Rectal smooth muscle tissue (tissue), 1 donor: ENCODE measurements around the gene MEIKIN.

Experiments
- H3K27ac ChIP-seq: one replicate; pipeline ENCODE4 v1.7.0; 2013; ENCODE audit warnings: low read depth, low read length, inconsistent platforms
- H3K27me3 ChIP-seq: one replicate; pipeline ENCODE4 v1.7.0; 2013; ENCODE audit warnings: low read length; ENCODE audit not compliant: control insufficient read depth, insufficient read depth
- H3K36me3 ChIP-seq: one replicate; pipeline ENCODE4 v1.7.0; 2013; ENCODE audit warnings: low read length; ENCODE audit not compliant: control insufficient read depth, insufficient read depth
- H3K4me1 ChIP-seq: one replicate; pipeline ENCODE4 v1.7.0; 2013; ENCODE audit warnings: low read length; ENCODE audit not compliant: control insufficient read depth, insufficient read depth
- H3K4me3 ChIP-seq: one replicate; pipeline ENCODE4 v1.7.0; 2013; ENCODE audit warnings: low read length
- H3K9ac ChIP-seq: one replicate; pipeline ENCODE4 v1.7.0; 2013; ENCODE audit warnings: low read length

Gene MEIKIN

DNA sequence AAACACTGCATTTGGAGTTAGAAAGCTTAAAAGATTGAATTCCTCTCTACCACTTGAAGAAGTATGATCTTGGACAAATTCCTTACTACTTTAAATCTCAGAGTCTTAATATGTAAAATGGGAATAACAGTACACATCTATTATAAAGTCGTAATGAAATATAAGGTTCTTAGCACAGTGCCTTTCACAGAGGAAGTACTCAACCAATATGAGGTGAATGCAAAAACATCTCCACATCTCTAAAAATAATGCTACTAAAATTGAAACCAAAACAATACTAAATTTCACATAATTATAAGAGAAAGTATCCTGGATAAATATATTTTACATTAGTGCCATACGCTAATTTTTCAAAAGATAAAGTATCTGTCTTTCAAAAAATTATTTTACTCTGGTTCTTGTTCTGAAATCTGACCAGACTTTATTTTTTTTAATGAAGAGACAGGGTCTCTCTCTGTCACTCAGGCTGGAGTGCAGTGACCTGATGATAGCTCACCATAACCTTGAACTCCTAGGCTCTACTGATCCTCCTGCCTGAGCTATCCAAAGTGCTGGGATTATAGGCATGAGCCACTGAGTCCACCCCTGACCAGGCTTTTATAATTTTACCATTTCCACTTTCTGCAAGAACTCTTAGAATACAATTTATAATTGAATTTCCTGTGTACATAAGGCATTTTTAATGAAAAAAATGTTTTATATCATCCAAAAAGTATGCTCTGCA, 127.3 kb downstream of the MEIKIN start:
- H3K27ac ChIP-seq = no peak overlapping the region

DNA sequence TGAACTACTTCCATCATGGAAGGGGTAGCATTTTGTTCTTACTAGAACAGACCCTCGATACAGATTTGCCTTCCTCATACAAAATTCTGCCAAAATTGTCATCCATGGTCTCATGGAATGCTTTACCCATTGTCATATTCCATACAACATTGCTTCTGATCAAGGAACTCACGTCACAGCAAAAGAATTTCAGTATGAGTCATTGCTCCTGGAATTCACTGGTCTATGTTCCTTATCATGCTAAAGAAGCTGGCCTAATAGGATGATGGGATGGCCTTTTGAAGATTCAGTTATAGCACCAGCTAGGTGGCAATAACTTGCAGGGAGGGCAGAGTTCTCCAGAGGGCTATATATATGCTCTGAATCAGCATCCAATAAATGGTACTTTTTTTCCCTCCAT, 130.5 kb downstream of the MEIKIN start:
- H3K4me3 ChIP-seq = no peak overlapping the region
- peaks cover 7% of the 10 kb centered on the region for H3K4me1 ChIP-seq
- no peaks in the 10 kb centered on the region for H3K27me3 ChIP-seq
- no peaks in the 10 kb centered on the region for H3K36me3 ChIP-seq
- no peak overlapping the region for H3K27ac ChIP-seq
- no peak overlapping the region for H3K9ac ChIP-seq

More for the DNA sequence above, 127.3 kb downstream of the MEIKIN start:
- Histone ChIP-seq H3K4me1 (no peaks in the 10 kb centered on the region), H3K4me3 (no peak overlapping the region), H3K36me3 (no peaks in the 10 kb centered on the region), H3K9ac (no peak overlapping the region), H3K27me3 (no peaks in the 10 kb centered on the region)

DNA sequence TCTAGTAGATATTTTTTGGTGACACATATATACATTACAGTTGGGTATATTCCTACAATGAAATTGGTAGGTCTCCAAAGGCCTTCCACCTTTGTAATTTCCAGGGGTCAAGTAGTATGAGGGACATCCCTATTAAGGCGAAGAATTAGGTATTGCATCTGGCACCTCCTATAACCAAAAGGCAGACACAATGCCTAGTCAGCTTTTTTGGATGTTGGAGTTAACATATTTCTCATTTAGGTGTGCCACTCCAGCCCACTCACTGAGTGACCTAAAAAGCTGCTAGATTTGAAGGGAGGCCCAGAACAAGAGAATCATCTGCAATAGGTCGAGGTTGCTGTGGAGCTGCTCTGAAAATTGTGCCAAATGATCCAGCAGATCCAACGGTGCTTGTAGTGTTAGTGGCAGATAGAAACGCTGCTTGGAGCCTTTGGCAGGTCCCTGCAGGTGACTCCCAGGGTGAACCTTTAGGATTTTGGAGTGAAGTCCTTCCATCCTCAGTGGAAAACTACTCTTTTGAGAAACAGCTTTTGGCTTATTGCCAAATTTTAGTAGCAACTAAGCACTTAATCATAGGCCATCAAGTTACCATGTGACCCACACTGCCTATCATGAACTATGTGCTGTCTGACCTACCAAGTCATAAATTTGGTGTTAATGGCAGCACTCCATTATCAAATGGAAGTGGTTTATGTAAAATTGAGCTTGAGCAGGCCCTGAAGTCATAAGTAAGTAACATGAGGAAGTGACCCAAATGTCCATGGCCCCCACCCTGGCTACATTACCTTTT, 132.9 kb downstream of the MEIKIN start:
- Histone ChIP-seq H3K4me1 (peaks cover 7% of the 10 kb centered on the region), H3K27me3 (no peaks in the 10 kb centered on the region), H3K27ac (no peak overlapping the region), H3K36me3 (no peaks in the 10 kb centered on the region), H3K9ac (no peak overlapping the region), H3K4me3 (no peak overlapping the region)

GRCh38 chr5:131810510-131811249, 134.8 kb downstream of the MEIKIN start:
- H3K9ac ChIP-seq = no peak overlapping the region
- no peak overlapping the region for H3K4me3 ChIP-seq
- peaks cover 7% of the 10 kb centered on the region for H3K4me1 ChIP-seq
- H3K27ac ChIP-seq = no peak overlapping the region
- H3K27me3 ChIP-seq = no peaks in the 10 kb centered on the region
- no peaks in the 10 kb centered on the region for H3K36me3 ChIP-seq

GRCh38 chr5:131796793-131797693, 148.4 kb downstream of the MEIKIN start, which contains the start of gene FNIP1:
FNIP1 (minus strand) TSS chr5:131797017; CDS start chr5:131796921, 96 bp downstream.
- Histone ChIP-seq H3K4me3 (peak within 1 kb of the TSS; percentile 97), H3K9ac (peak within 1 kb of the TSS; percentile 66), H3K36me3 (peaks cover 2% of the 10 kb centered on the region), H3K27me3 (no peaks in the 10 kb centered on the region), H3K27ac (peak within 1 kb of the TSS; percentile 94), H3K4me1 (no peaks in the 10 kb centered on the region)

DNA sequence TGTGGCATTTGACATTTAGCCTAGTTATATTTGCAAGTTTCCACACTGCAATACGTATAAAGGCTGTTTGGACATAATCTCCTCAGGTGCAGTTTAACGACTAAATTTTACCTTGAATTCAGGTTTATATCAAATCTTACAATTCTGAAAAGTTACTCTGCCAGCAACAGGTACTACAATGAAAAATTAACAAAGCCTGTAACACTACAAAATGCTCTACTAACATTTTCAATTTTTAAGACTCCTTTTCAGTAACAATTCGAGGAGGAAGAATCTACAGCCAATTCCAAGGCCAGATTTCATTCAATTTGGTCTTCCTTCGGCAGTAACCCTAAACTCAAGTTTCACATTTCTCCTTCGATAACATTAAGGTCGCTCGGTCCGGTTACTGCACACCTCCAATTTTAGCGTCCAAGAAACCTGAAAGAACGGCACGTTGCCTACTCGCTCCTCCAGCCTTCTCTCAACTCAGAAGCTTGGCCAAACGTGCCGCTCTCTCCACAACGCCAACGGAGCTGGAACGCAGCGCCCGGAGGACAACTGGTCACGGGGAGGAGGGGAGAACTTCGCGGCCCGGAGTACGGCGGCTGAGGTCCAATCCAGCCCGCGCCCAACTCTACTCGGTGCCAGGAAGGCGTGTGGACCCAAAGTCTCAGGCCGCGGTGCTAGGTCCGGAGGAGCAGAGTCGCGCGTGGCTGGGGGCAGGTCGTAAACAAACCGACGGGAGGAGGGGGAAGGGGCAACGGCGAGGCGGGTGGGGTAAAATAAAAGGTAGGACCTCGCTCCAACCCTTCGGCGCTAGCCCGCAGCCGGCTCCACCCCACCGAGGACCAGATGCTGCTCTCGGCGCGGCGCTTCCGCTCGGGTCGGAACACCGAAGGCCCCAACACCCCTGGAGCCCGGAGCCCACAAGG, 149.3 kb downstream of the MEIKIN start:
- Histone ChIP-seq H3K27me3 (no peaks in the 10 kb centered on the region), H3K4me3 (peak overlapping the region; percentile 96), H3K9ac (peak overlapping the region; percentile 66), H3K27ac (peak overlapping the region; percentile 90), H3K4me1 (no peaks in the 10 kb centered on the region), H3K36me3 (peaks cover 2% of the 10 kb centered on the region)

- Histone ChIP-seq H3K27ac (no peak overlapping the region), H3K36me3 (peaks cover 2% of the 10 kb centered on the region), H3K4me1 (no peaks in the 10 kb centered on the region), H3K27me3 (no peaks in the 10 kb centered on the region), H3K9ac (no peak overlapping the region), H3K4me3 (no peak overlapping the region)
Observed at GRCh38 chr5:131795228-131795627, 150.2 kb downstream of the MEIKIN start.

DNA sequence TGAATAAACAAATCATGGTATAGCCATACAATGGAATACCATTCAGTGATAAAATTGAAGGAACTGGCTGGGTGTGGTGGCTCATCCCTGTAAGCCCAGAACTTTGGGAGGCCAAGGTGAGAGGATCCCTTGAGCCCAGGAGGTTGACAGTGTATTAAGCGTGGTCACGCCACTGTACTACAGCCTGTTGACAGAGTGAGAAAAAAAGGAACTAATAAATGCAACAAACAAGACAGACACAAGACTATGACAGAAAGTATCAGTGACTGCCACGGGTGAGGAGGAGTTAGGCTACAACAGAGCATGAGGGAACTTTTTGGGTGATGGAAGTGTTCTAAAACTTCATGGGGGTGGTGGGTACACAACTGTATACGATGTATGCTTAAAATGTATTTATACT, 150.9 kb downstream of the MEIKIN start:
- H3K4me3 ChIP-seq = no peak overlapping the region
- no peak overlapping the region for H3K27ac ChIP-seq
- no peaks in the 10 kb centered on the region for H3K27me3 ChIP-seq
- H3K36me3 ChIP-seq = peaks cover 2% of the 10 kb centered on the region
- H3K4me1 ChIP-seq = no peaks in the 10 kb centered on the region
- no peak overlapping the region for H3K9ac ChIP-seq

DNA sequence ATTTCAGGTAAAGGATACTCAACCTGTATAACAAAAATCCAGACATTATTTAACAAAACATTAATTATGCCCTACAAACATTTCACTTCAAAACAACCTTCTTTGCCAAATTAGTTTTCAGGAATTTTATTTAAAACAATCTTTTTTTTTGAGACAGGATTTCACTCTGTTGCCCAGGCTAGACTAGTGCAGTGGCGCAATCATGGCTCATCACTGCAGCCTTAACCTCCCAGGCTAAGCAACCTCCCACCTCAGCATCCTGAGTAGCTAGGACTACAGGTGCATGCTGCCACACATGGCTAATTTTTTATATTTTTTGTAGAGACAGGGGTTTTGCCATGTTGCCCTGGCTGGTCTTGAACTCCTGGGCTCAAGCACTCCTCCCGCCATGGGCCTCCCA, 152.6 kb downstream of the MEIKIN start:
- no peak overlapping the region for H3K4me3 ChIP-seq
- H3K27me3 ChIP-seq = no peaks in the 10 kb centered on the region
- no peaks in the 10 kb centered on the region for H3K4me1 ChIP-seq
- H3K27ac ChIP-seq = no peak overlapping the region
- H3K36me3 ChIP-seq = peaks cover 2% of the 10 kb centered on the region
- no peak overlapping the region for H3K9ac ChIP-seq

DNA sequence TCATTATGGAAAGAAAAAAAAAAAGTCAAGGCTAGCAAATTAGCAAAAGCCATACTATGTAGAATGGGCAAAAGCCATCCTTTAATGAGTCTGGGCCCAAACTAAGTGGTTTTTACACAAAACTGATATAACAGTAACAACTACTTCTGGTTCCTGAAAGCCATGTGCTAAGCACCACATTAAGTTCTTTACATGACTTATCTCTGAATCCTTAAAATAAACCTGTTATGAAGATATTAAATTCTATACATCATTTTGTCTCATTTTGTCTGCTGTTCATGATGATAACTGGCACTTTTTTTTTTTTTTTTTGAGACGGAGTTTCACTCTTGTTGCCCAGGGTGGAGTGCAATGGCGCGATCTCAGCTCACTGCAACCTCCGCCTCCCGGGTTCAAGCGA, 153.6 kb downstream of the MEIKIN start:
- Histone ChIP-seq H3K36me3 (peaks cover 2% of the 10 kb centered on the region), H3K4me1 (no peaks in the 10 kb centered on the region), H3K4me3 (no peak overlapping the region), H3K27ac (no peak overlapping the region), H3K9ac (no peak overlapping the region), H3K27me3 (no peaks in the 10 kb centered on the region)

DNA sequence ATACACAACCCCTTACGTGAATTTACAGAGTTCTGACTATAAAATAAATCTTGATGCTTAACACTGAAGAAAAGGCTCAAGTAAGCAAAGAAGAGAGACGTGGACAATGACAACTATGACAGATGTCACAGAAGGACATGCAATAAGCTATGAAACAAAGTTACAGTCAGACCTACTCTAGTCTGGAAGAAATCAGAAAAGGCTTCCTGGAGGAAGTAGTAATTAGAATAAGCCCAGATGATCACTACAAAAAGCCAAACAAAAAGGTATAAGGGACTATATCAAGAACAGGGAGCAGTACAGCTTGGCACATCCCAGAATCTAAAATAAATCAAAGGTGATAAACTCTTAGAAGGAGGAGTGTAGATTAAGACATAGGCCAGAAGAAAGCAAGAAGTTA, 154.9 kb downstream of the MEIKIN start:
- H3K4me3 ChIP-seq = no peak overlapping the region
- no peaks in the 10 kb centered on the region for H3K4me1 ChIP-seq
- no peak overlapping the region for H3K9ac ChIP-seq
- no peaks in the 10 kb centered on the region for H3K27me3 ChIP-seq
- H3K36me3 ChIP-seq = peaks cover 2% of the 10 kb centered on the region
- no peak overlapping the region for H3K27ac ChIP-seq
